Upper lobe of left lung (tissue), 4 donors: ENCODE measurements around the gene DOC2B.

Experiments used
- EP300 ChIP-seq, 4 donors: sonication (generic); formaldehyde crosslinking; IDR thresholded peaks; one replicate each; pipeline ENCODE4 v1.5.1; 2017; ENCODE audit warnings: antibody characterized with exemption in 4 of 4, control low read depth in 2 of 4
- POLR2A ChIP-seq, 4 donors: fragments of 450-650 bp; IDR thresholded peaks; one replicate each; pipeline ENCODE4 v1.5.1; 2016 to 2017; ENCODE audit warnings: antibody characterized with exemption in 4 of 4, mild to moderate bottlenecking in 2 of 4
- POLR2AphosphoS5 ChIP-seq, 2 donors: sonication (generic); formaldehyde crosslinking; IDR thresholded peaks; one replicate each; pipeline ENCODE4 v1.5.1; 2017; ENCODE audit warnings: antibody characterized with exemption in 2 of 2
- TF ChIP-seq, protein P1 (sequence below), 6 experiments: fragments of 450-650 bp in 4 of 6; fragments of 200-600 bp in 2 of 6; sonication (generic) in 2 of 6; IDR thresholded peaks; one replicate each; pipeline ENCODE4 v1.5.1; 2016 to 2019; ENCODE audit warnings: antibody characterized with exemption in 6 of 6

- TF ChIP-seq EP300 (IDR thresholded peaks at IDR 0.05) (no peak), POLR2A (IDR thresholded peaks at IDR 0.05) (no peak), POLR2AphosphoS5 (IDR thresholded peaks at IDR 0.05) (no peak)
- TF ChIP-seq, protein P1, sequence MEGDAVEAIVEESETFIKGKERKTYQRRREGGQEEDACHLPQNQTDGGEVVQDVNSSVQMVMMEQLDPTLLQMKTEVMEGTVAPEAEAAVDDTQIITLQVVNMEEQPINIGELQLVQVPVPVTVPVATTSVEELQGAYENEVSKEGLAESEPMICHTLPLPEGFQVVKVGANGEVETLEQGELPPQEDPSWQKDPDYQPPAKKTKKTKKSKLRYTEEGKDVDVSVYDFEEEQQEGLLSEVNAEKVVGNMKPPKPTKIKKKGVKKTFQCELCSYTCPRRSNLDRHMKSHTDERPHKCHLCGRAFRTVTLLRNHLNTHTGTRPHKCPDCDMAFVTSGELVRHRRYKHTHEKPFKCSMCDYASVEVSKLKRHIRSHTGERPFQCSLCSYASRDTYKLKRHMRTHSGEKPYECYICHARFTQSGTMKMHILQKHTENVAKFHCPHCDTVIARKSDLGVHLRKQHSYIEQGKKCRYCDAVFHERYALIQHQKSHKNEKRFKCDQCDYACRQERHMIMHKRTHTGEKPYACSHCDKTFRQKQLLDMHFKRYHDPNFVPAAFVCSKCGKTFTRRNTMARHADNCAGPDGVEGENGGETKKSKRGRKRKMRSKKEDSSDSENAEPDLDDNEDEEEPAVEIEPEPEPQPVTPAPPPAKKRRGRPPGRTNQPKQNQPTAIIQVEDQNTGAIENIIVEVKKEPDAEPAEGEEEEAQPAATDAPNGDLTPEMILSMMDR (IDR thresholded peaks at IDR 0.05): peak in 2 of 6 experiments; percentile 6 to 19
Measured at GRCh38 chr17:163514-164098, 17.8 kb downstream of the DOC2B start.
